ENCODE results near the gene KDM1B.

DNA sequence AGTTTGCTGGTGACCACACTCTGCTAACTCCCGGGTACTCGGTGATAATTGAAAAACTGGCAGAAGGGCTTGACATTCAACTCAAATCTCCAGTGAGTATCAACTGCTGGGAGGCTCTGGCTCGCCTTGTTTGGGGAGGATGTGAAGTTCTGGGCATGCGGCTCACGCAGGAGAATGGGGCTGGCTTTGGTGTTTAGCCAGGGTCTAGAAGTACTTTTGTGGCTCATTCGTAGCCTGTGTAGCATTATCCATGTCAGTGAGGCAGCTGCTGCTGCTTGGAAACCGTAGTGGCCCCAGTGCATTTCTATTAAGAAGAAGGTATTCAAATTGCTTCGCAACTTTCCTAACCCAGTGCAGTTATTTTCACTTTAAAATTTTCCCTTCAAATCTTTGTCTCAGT, 52.2 kb downstream of the KDM1B start:
- TF ChIP-seq, protein P1, sequence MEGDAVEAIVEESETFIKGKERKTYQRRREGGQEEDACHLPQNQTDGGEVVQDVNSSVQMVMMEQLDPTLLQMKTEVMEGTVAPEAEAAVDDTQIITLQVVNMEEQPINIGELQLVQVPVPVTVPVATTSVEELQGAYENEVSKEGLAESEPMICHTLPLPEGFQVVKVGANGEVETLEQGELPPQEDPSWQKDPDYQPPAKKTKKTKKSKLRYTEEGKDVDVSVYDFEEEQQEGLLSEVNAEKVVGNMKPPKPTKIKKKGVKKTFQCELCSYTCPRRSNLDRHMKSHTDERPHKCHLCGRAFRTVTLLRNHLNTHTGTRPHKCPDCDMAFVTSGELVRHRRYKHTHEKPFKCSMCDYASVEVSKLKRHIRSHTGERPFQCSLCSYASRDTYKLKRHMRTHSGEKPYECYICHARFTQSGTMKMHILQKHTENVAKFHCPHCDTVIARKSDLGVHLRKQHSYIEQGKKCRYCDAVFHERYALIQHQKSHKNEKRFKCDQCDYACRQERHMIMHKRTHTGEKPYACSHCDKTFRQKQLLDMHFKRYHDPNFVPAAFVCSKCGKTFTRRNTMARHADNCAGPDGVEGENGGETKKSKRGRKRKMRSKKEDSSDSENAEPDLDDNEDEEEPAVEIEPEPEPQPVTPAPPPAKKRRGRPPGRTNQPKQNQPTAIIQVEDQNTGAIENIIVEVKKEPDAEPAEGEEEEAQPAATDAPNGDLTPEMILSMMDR (IDR thresholded peaks at IDR 0.05; ENCODE audit: low read length) = no peak
- TF ChIP-seq EZH2 (optimal IDR thresholded peaks at IDR 0.05; ENCODE audit: low read depth, low read length) = no peak
